KG1 (cell line): ENCODE data around the gene AKAP6.

Experiments used
- DNase-seq: peaks from one replicate; lab custom pipeline; 2025; lab: John Stamatoyannopoulos, UW

The AKAP6 gene

GRCh38 chr14:32491416-32492016, 162.4 kb downstream of the AKAP6 start:
- DNase-seq, result no peak

- no peak for DNase-seq
These were observed 163.4 kb downstream of the AKAP6 start for GRCh38 chr14:32492457-32492856.

GRCh38 chr14:32494609-32495434, 165.7 kb downstream of the AKAP6 start:
- no peak for DNase-seq

GRCh38 chr14:32495435-32495734, 166.3 kb downstream of the AKAP6 start:
- no peak for DNase-seq

GRCh38 chr14:32497248-32497647, 168.2 kb downstream of the AKAP6 start:
- no peak for DNase-seq

- no peak for DNase-seq
These were observed 178.2 kb downstream of the AKAP6 start for GRCh38 chr14:32507029-32507984.

- DNase-seq, result no peak
These were observed 179.2 kb downstream of the AKAP6 start for GRCh38 chr14:32508281-32508680.

- DNase-seq, result no peak
These were observed 180.6 kb downstream of the AKAP6 start for GRCh38 chr14:32509632-32510187.

GRCh38 chr14:32510815-32511214, 181.7 kb downstream of the AKAP6 start:
- no peak for DNase-seq

GRCh38 chr14:32512348-32512747, 183.2 kb downstream of the AKAP6 start:
- DNase-seq, result no peak

- no peak for DNase-seq
These were observed 183.7 kb downstream of the AKAP6 start for GRCh38 chr14:32512813-32513212.

- DNase-seq, result no peak
These were observed 184.5 kb downstream of the AKAP6 start for GRCh38 chr14:32513571-32514009.

- no peak for DNase-seq
These were observed 185.1 kb downstream of the AKAP6 start for GRCh38 chr14:32514236-32514635.

- no peak for DNase-seq
These were observed 185.6 kb downstream of the AKAP6 start for GRCh38 chr14:32514681-32515080.

- no peak for DNase-seq
These were observed 195.7 kb downstream of the AKAP6 start for GRCh38 chr14:32524609-32525375.

- DNase-seq, result no peak
These were observed 196.5 kb downstream of the AKAP6 start for GRCh38 chr14:32525591-32525990.

GRCh38 chr14:32530800-32531199, 201.7 kb downstream of the AKAP6 start:
- DNase-seq, result no peak

- no peak for DNase-seq
These were observed 202.9 kb downstream of the AKAP6 start for GRCh38 chr14:32531942-32532515.

GRCh38 chr14:32534145-32534544, 205.0 kb downstream of the AKAP6 start:
- DNase-seq, result no peak

- no peak for DNase-seq
These were observed 207.1 kb downstream of the AKAP6 start for GRCh38 chr14:32536175-32536574.

GRCh38 chr14:32537166-32537565, 208.1 kb downstream of the AKAP6 start:
- DNase-seq, result no peak
